ENCODE results near the gene RGS21.
"Not testable (repeated sequence)": the region's sequence is repeated elsewhere in the genome, so short reads cannot be mapped to it uniquely, and the experiment has no call there.

RGS21 gene, protein sequence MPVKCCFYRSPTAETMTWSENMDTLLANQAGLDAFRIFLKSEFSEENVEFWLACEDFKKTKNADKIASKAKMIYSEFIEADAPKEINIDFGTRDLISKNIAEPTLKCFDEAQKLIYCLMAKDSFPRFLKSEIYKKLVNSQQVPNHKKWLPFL

DNA sequence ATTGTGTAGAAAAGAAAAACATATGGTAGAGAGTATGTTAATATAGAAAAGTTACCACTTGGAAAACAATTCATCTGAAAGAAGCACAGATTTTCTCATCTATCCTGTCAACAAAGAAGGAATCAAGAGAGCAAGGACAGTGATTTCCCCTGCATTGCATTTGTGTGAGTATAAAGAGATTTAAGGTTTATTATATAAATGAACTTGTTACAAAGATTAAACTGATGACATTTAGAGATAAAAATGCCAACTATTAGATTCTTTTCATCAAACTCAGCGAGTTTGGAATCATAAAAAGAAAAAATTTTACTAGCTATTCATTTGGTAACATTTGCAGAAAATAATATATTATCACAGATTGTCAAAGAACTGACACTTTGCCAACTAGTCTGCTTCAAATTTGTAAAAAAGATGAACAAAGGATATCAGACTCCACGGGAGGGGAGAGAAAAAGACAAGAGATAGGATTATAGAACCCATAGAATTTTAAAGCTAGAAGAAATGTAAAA is at the start of gene RGS21:
Gene RGS21 (plus strand): TSS at position 51 of the 509 bp plus-strand sequence. CDS start 26,045 bp downstream, outside the sequence.
- no peak within 1 kb of the TSS for H3K27ac ChIP-seq (ENCODE audit: low read depth, low read length)
- no peaks in the 10 kb centered on the region for H3K4me1 ChIP-seq (ENCODE audit: control insufficient read depth, insufficient read depth, low read length)

DNA sequence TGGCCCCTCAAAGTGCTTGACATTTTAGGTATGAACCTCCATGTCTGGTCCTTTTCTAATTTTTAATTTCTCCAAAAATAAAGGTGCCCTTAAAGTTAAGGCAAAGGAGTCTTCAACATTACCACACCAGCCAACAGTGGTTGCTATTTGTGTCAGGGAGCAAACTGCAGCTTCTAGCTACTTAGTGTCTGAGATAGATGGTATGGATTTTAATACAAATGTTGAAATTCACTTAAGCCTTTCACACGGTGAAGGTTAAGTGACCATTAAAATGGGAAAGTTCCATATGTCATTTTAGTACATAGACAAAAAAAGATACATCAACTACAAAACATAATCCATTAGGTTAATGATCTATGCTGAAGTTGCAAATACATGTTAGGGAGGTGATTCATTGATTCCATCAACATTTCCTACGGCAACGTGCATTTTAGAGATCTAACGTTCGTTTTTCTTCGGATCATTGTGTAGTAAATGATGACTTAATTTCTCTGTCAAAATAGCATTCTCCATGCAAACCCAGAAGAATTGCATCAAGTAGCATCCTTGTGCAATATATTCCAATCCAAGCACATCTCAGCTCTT is 48.2 kb upstream of the RGS21 start:
- no peak overlapping the region for H3K27ac ChIP-seq (ENCODE audit: low read depth, low read length)
- no peaks in the 10 kb centered on the region for H3K36me3 ChIP-seq (ENCODE audit: control insufficient read depth, insufficient read depth, low read length)
- no peaks in the 10 kb centered on the region for H3K9me3 ChIP-seq (ENCODE audit: control insufficient read depth, insufficient read depth, low read depth, low read length)
- no peaks in the 10 kb centered on the region for H3K27me3 ChIP-seq (ENCODE audit: control insufficient read depth, insufficient read depth, low read length)
- H3K9ac ChIP-seq (ENCODE audit: low read length), result no peak overlapping the region
- no peak overlapping the region for H3K4me3 ChIP-seq (ENCODE audit: low read depth, low read length)
- no peaks in the 10 kb centered on the region for H3K4me1 ChIP-seq (ENCODE audit: control insufficient read depth, insufficient read depth, low read length)

More for the DNA sequence above, at the start of gene RGS21:
- H3K4me3 ChIP-seq (ENCODE audit: low read depth, low read length), result no peak within 1 kb of the TSS
- no peaks in the 10 kb centered on the region for H3K36me3 ChIP-seq (ENCODE audit: control insufficient read depth, insufficient read depth, low read length)
- H3K9ac ChIP-seq (ENCODE audit: low read length), result no peak within 1 kb of the TSS
- no peaks in the 10 kb centered on the region for H3K9me3 ChIP-seq (ENCODE audit: control insufficient read depth, insufficient read depth, low read depth, low read length)
- no peaks in the 10 kb centered on the region for H3K27me3 ChIP-seq (ENCODE audit: control insufficient read depth, insufficient read depth, low read length)

DNA sequence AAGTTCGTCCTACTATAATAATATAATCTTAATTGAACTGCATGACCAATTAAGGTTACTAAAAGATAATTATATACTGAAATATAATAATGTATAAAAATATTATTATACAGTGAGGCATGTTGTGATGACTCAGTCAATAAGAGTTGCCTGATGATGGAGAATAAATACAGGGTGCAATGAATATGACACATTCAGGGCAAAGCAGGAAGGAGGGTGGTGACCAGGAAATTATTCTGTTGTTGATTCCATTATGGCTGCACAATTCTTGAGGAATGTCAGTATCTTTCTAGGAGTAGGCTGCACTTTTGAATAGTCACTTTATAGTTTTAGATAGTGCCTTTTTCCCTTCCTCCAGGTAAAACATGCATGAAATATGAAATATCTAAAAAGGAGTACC is 46.4 kb upstream of the RGS21 start:
- no peak overlapping the region for H3K4me3 ChIP-seq (ENCODE audit: low read depth, low read length)
- no peak overlapping the region for H3K27ac ChIP-seq (ENCODE audit: low read depth, low read length)
- no peaks in the 10 kb centered on the region for H3K27me3 ChIP-seq (ENCODE audit: control insufficient read depth, insufficient read depth, low read length)
- H3K9me3 ChIP-seq (ENCODE audit: control insufficient read depth, insufficient read depth, low read depth, low read length), result no peaks in the 10 kb centered on the region
- H3K4me1 ChIP-seq (ENCODE audit: control insufficient read depth, insufficient read depth, low read length), result no peaks in the 10 kb centered on the region
- no peak overlapping the region for H3K9ac ChIP-seq (ENCODE audit: low read length)
- H3K36me3 ChIP-seq (ENCODE audit: control insufficient read depth, insufficient read depth, low read length), result no peaks in the 10 kb centered on the region

DNA sequence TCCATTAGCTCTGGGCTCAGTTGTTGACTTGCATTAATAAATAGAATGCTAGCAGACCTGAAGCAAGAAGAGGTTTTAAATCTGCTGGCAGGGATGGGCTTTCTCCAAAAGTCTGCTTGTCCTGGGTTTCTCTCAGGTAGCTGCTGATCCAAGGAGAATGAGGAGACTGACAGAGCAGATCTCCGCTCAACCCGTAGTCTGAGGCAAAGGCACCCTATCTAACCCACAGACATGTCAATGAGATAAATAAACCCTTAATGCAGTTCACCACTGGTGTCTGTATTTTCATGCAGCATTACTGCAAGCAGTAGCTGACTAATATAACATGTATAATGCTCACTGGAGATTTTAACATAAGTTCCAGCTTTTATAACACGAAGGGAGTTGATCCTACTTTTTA is 44.1 kb upstream of the RGS21 start:
- Histone ChIP-seq H3K9me3 (ENCODE audit: control insufficient read depth, insufficient read depth, low read depth, low read length) (no peaks in the 10 kb centered on the region), H3K4me3 (ENCODE audit: low read depth, low read length) (no peak overlapping the region), H3K27me3 (ENCODE audit: control insufficient read depth, insufficient read depth, low read length) (no peaks in the 10 kb centered on the region), H3K27ac (ENCODE audit: low read depth, low read length) (no peak overlapping the region), H3K9ac (ENCODE audit: low read length) (no peak overlapping the region), H3K4me1 (ENCODE audit: control insufficient read depth, insufficient read depth, low read length) (no peaks in the 10 kb centered on the region), H3K36me3 (ENCODE audit: control insufficient read depth, insufficient read depth, low read length) (no peaks in the 10 kb centered on the region)

DNA sequence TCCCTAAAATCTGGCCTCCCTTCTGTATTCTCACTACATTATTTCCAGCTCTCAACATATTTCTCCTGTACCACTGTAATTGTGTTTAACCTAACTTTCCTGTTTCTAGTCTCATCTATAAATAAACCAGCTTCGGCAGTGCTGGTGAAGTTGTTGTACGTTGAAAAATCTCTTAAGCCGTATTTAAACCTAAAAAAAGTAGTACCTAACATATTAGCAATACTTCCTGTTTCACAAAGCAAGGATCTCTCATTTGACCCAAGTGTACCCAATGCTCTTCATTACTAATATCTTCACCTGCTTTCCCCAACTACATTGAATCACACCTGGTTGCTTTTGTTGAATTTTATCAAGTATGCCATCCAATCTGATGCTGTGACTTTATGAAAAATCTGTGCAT is 42.2 kb upstream of the RGS21 start:
- no peak overlapping the region for H3K27ac ChIP-seq (ENCODE audit: low read depth, low read length)

DNA sequence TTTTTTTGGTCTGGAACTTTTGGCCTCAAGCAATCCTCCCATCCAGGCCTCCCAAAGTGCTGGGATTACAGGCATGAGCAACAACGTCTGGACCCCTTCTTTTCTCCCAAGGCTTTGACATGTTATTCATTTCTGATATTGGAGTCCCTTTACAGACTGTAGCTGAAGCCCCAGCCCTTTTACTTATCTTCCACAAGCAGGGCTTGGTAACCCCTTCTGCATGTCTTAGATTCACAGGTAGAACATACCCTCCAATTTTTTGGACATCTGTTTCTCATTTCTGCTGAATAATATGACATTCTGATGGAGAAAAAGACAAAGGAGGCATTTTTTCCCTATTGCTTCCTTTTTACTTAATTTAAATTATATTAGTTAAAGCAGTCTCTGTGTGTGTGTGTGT is 39.2 kb upstream of the RGS21 start:
- Histone ChIP-seq H3K9me3 (ENCODE audit: control insufficient read depth, insufficient read depth, low read depth, low read length) (0 out of 2 replicates have a peak, but pooled peaks cover 7% of the 10 kb centered on the region), H3K9ac (ENCODE audit: low read length) (no peak overlapping the region), H3K4me3 (ENCODE audit: low read depth, low read length) (no peak overlapping the region), H3K27ac (ENCODE audit: low read depth, low read length) (no peak overlapping the region), H3K4me1 (ENCODE audit: control insufficient read depth, insufficient read depth, low read length) (no peaks in the 10 kb centered on the region), H3K27me3 (ENCODE audit: control insufficient read depth, insufficient read depth, low read length) (no peaks in the 10 kb centered on the region), H3K36me3 (ENCODE audit: control insufficient read depth, insufficient read depth, low read length) (no peaks in the 10 kb centered on the region)

More for the DNA sequence above, 42.2 kb upstream of the RGS21 start:
- Histone ChIP-seq H3K27me3 (ENCODE audit: control insufficient read depth, insufficient read depth, low read length) (no peaks in the 10 kb centered on the region), H3K9ac (ENCODE audit: low read length) (no peak overlapping the region), H3K36me3 (ENCODE audit: control insufficient read depth, insufficient read depth, low read length) (no peaks in the 10 kb centered on the region), H3K9me3 (ENCODE audit: control insufficient read depth, insufficient read depth, low read depth, low read length) (no peaks in the 10 kb centered on the region), H3K4me1 (ENCODE audit: control insufficient read depth, insufficient read depth, low read length) (no peaks in the 10 kb centered on the region), H3K4me3 (ENCODE audit: low read depth, low read length) (no peak overlapping the region)

DNA sequence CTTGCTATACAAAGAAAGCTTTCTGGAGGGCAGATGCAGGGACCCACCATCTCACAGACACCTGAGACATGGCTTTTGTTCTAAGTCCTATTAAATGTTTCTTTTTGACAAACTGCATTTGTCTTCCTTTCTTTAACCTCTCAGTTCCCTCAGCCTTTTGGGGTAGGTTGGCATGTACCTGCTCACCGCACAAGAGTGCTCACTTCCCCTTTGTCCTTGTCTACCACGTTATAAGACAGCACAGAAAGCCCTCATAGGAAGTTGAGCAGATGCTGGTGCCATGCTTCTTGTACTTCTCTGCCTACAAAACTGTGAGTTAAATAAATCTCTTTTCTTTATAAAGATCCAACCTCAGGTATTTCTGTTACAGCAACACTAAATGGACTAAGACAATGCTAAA is 31.9 kb upstream of the RGS21 start:
- no peaks in the 10 kb centered on the region for H3K36me3 ChIP-seq (ENCODE audit: control insufficient read depth, insufficient read depth, low read length)
- no peak overlapping the region for H3K4me3 ChIP-seq (ENCODE audit: low read depth, low read length)
- H3K9ac ChIP-seq (ENCODE audit: low read length), result no peak overlapping the region
- no peaks in the 10 kb centered on the region for H3K27me3 ChIP-seq (ENCODE audit: control insufficient read depth, insufficient read depth, low read length)
- peaks cover 12% of the 10 kb centered on the region; the same call in 1 of the 2 replicates for H3K9me3 ChIP-seq (ENCODE audit: control insufficient read depth, insufficient read depth, low read depth, low read length)
- no peaks in the 10 kb centered on the region for H3K4me1 ChIP-seq (ENCODE audit: control insufficient read depth, insufficient read depth, low read length)
- H3K27ac ChIP-seq (ENCODE audit: low read depth, low read length), result no peak overlapping the region

DNA sequence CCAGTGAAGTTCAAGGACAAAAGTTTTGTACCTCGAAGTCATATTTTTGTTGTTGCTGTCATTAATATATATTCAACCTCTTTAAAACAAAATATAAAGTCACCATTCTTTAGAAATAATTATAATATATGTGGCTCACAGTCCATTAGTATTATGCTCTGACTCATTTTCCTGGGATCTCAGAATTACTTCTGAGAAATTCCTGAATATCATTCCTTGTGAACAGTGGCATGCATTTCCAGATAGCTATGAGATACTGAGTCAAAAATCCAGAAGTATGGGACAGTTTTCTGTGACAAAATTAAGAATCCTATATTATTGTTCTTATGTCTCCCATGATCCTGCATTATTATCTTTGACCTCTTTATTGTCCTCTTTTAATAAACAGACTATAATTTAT is 13.8 kb upstream of the RGS21 start:
- peaks cover 6% of the 10 kb centered on the region; the same call in 1 of the 2 replicates for H3K9me3 ChIP-seq (ENCODE audit: control insufficient read depth, insufficient read depth, low read depth, low read length)
- H3K4me1 ChIP-seq (ENCODE audit: control insufficient read depth, insufficient read depth, low read length), result no peaks in the 10 kb centered on the region
- H3K27ac ChIP-seq (ENCODE audit: low read depth, low read length), result no peak overlapping the region
- no peaks in the 10 kb centered on the region for H3K36me3 ChIP-seq (ENCODE audit: control insufficient read depth, insufficient read depth, low read length)
- no peak overlapping the region for H3K4me3 ChIP-seq (ENCODE audit: low read depth, low read length)
- no peaks in the 10 kb centered on the region for H3K27me3 ChIP-seq (ENCODE audit: control insufficient read depth, insufficient read depth, low read length)
- H3K9ac ChIP-seq (ENCODE audit: low read length), result no peak overlapping the region

DNA sequence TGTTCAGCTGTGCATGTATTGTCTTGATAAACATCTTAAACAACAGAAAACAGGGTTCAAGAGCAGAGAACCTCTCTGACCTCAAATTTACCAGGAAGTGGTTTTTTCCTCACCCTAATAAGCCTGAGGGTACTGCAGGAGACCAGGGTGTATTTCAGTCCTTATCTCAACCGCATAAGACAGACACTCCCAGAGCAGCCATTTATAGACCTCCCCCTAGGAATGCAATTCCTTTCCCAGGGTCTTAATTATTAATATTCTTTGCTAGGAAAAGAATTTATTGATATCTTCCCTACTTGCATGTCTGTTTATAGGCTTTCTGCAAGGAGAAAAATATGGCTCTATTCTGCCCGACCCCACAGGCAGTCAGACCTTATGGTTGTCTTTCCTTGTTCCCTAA is 8.5 kb upstream of the RGS21 start:
- H3K27ac ChIP-seq (ENCODE audit: low read depth, low read length); H3K9me3 ChIP-seq (ENCODE audit: control insufficient read depth, insufficient read depth, low read depth, low read length); H3K4me1 ChIP-seq (ENCODE audit: control insufficient read depth, insufficient read depth, low read length); H3K9ac ChIP-seq (ENCODE audit: low read length); H3K36me3 ChIP-seq (ENCODE audit: control insufficient read depth, insufficient read depth, low read length); H3K27me3 ChIP-seq (ENCODE audit: control insufficient read depth, insufficient read depth, low read length); H3K4me3 ChIP-seq (ENCODE audit: low read depth, low read length): not testable (repeated sequence)

DNA sequence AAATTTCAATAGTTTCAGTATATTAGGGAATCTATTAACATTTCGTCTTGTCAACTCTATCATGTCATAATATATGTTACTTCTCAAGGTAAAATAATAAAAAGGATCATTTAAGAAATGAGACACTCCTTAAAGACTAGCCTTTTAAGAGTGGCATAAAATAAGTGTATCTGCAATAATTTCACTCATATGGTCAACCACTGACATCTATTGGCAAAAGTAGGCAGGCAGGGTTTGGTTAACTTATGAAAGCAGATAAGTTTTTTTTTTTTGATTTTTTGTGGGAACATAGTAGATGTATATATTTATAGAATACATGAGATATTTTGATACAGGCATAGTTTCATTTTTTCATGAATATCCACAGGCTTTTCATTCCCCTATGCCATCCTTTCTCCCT is 5.5 kb upstream of the RGS21 start:
- Histone ChIP-seq H3K9ac (ENCODE audit: low read length) (no peak overlapping the region), H3K9me3 (ENCODE audit: control insufficient read depth, insufficient read depth, low read depth, low read length) (peaks cover 7% of the 10 kb centered on the region; the same call in 1 of the 2 replicates), H3K27me3 (ENCODE audit: control insufficient read depth, insufficient read depth, low read length) (no peaks in the 10 kb centered on the region), H3K36me3 (ENCODE audit: control insufficient read depth, insufficient read depth, low read length) (no peaks in the 10 kb centered on the region), H3K27ac (ENCODE audit: low read depth, low read length) (no peak overlapping the region), H3K4me1 (ENCODE audit: control insufficient read depth, insufficient read depth, low read length) (no peaks in the 10 kb centered on the region), H3K4me3 (ENCODE audit: low read depth, low read length) (no peak overlapping the region)

DNA sequence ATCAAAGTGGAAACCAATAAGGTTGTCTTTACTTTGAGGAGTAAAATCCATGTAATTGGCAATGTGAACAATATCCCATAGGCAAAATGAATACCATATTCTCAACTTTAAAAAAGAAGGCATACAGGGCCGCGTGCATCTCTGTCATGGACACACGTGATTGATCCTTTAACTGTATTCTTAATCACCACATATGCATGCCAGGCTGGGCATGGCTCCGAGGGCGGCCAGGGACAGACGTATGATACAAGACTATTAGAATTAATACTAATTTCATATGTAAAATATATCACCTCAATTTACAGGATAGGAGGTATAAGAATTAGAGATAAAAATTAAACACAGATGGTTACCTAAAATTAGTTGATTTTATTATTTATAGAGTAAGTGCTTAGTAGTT is 11.2 kb downstream of the RGS21 start:
- H3K4me1 ChIP-seq (ENCODE audit: control insufficient read depth, insufficient read depth, low read length), result no peaks in the 10 kb centered on the region
- no peak overlapping the region for H3K27ac ChIP-seq (ENCODE audit: low read depth, low read length)
- H3K27me3 ChIP-seq (ENCODE audit: control insufficient read depth, insufficient read depth, low read length), result no peaks in the 10 kb centered on the region
- no peak overlapping the region for H3K9ac ChIP-seq (ENCODE audit: low read length)
- no peaks in the 10 kb centered on the region for H3K9me3 ChIP-seq (ENCODE audit: control insufficient read depth, insufficient read depth, low read depth, low read length)
- H3K36me3 ChIP-seq (ENCODE audit: control insufficient read depth, insufficient read depth, low read length), result no peaks in the 10 kb centered on the region
- no peak overlapping the region for H3K4me3 ChIP-seq (ENCODE audit: low read depth, low read length)

Data from HUES6 (cell line).